ENCODE results near the gene FILIP1L. TPM values are rescaled to one million over a fixed set of nuclear protein-coding genes. Genes with fewer than 3 reads are reported as not detected.

FILIP1L gene
- total RNA-seq, 4 donors from 2014 or later: 26.7 to 46.3 (median 30.8) TPM

- DNase-seq (ENCODE audit: low spot score in 2 of 2): no peak
- peak overlapping the region in 3 of 4 donors; percentile 1 to 74 (median 36) for H3K27ac ChIP-seq
- no peaks in the 10 kb centered on the region for H3K9me3 ChIP-seq
- H3K36me3 ChIP-seq: no peaks in the 10 kb centered on the region
- peaks cover 0 to 39% (median 13%) of the 10 kb centered on the region in 4 donors for H3K4me1 ChIP-seq
- no peaks in the 10 kb centered on the region for H3K27me3 ChIP-seq
- no peak for TF ChIP-seq EP300 (IDR thresholded peaks at IDR 0.05)
- no peak for TF ChIP-seq CTCF (IDR thresholded peaks at IDR 0.05)
- no peak for TF ChIP-seq POLR2A (IDR thresholded peaks at IDR 0.05)
- no peak overlapping the region for H3K4me3 ChIP-seq
These were observed 194.6 kb downstream of the FILIP1L start for GRCh38 chr3:99919694-99920093.

- no peaks in the 10 kb centered on the region for H3K27me3 ChIP-seq
These were observed 195.6 kb downstream of the FILIP1L start for GRCh38 chr3:99918715-99919114.

GRCh38 chr3:99915906-99916432, 198.3 kb downstream of the FILIP1L start:
- H3K36me3 ChIP-seq: no peaks in the 10 kb centered on the region
- H3K4me3 ChIP-seq: no peak overlapping the region
- no peak for TF ChIP-seq EP300 (IDR thresholded peaks at IDR 0.05)
- TF ChIP-seq CTCF (IDR thresholded peaks at IDR 0.05): no peak
- no peak for TF ChIP-seq POLR2A (IDR thresholded peaks at IDR 0.05)
- DNase-seq (ENCODE audit: low spot score in 2 of 2): no peak
- peaks cover 0 to 19% (median 4%) of the 10 kb centered on the region in 4 donors for H3K4me1 ChIP-seq
- H3K27me3 ChIP-seq: no peaks in the 10 kb centered on the region
- no peak overlapping the region for H3K27ac ChIP-seq
- 90 to 91% methylated on average over 3 of the region's 3 CpGs for WGBS, 2 donors
- H3K9me3 ChIP-seq: no peaks in the 10 kb centered on the region

More at GRCh38 chr3:99918715-99919114, 195.6 kb downstream of the FILIP1L start:
- Histone ChIP-seq H3K4me1 (peaks cover 0 to 39% (median 13%) of the 10 kb centered on the region in 4 donors), H3K9me3 (no peaks in the 10 kb centered on the region), H3K27ac (no peak overlapping the region), H3K4me3 (no peak overlapping the region), H3K36me3 (no peaks in the 10 kb centered on the region)
- TF ChIP-seq POLR2A (IDR thresholded peaks at IDR 0.05) (no peak), CTCF (IDR thresholded peaks at IDR 0.05) (no peak), EP300 (IDR thresholded peaks at IDR 0.05) (no peak)
- no peak for DNase-seq (ENCODE audit: low spot score in 2 of 2)

- Histone ChIP-seq H3K9me3 (no peaks in the 10 kb centered on the region), H3K27me3 (no peaks in the 10 kb centered on the region), H3K4me3 (no peak overlapping the region), H3K4me1 (no peaks in the 10 kb centered on the region), H3K27ac (no peak overlapping the region), H3K36me3 (no peaks in the 10 kb centered on the region)
- no peak for DNase-seq (ENCODE audit: low spot score in 2 of 2)
- WGBS, 2 donors: 80 to 84% methylated on average over 3 of the region's 3 CpGs
- TF ChIP-seq CTCF (IDR thresholded peaks at IDR 0.05) (no peak), EP300 (IDR thresholded peaks at IDR 0.05) (no peak), POLR2A (IDR thresholded peaks at IDR 0.05) (no peak)
These were observed 202.9 kb downstream of the FILIP1L start for GRCh38 chr3:99911433-99911832.

- no peaks in the 10 kb centered on the region for H3K36me3 ChIP-seq
- DNase-seq (ENCODE audit: low spot score in 2 of 2): no peak
- no peak overlapping the region for H3K27ac ChIP-seq
- WGBS, 2 donors: 80 to 87% methylated on average over 4 of the region's 4 CpGs
- H3K27me3 ChIP-seq: no peaks in the 10 kb centered on the region
- no peaks in the 10 kb centered on the region for H3K9me3 ChIP-seq
- TF ChIP-seq CTCF (IDR thresholded peaks at IDR 0.05) (no peak), EP300 (IDR thresholded peaks at IDR 0.05) (no peak), POLR2A (IDR thresholded peaks at IDR 0.05) (no peak)
- no peaks in the 10 kb centered on the region for H3K4me1 ChIP-seq
- H3K4me3 ChIP-seq: no peak overlapping the region
These were observed 203.5 kb downstream of the FILIP1L start for GRCh38 chr3:99910752-99911290.
